Astrocyte of the spinal cord (primary cell): ENCODE data around the gene TIAM1.

Experiments
- DNase-seq: peaks from one replicate; pipeline ENCODE4 v3.0.0; 2011; ENCODE audit warnings: low read depth, low spot score
- H3K4me3 ChIP-seq: 2 replicates; pipeline ENCODE4 v1.5.1; 2011; ENCODE audit warnings: low read depth, mild to moderate bottlenecking, low read length, moderate library complexity
- in situ Hi-C: cut with HindIII; loops from 2 replicates; pipeline ENCODE4 v1.10.0; 2017; ENCODE audit warnings: low sequenced_read_pairs
- TF ChIP-seq, protein P1 (sequence below): IDR thresholded peaks from 2 replicates; pipeline ENCODE4 v1.5.1; 2012; ENCODE audit warnings: low read depth, mild to moderate bottlenecking, low read length, inconsistent platforms

The TIAM1 gene

DNA sequence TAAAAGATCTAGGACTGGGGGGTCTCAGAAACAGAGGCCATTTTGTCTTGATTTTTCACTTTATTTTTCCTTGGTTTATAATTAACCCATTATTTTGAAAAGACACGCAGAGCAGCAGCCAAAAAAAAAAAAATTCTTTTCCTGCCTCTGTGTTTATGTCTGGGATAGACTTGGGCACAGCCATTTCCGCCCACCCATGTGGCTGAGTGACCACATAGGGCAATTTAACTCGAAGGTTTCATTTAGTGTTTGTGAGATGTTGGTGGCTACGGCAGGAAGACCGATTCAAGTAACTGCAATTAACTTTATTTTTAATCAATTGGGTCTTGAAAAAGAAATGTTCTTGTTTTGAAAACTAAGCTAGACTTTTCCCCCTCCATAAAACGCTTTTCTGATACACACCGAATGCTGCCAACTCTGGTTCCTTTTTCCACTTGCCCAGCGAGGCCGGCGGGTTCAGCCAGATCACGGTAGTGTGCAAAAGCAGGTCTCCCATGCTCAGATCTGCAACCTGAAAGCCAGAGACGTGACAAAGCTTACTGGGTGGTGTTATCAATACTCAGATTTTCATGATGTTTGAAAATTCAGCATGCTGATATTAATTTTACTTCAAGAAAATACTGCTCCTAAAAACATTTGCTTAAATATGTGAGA lies 208.4 kb downstream of the TIAM1 start:
- no peak overlapping the region for H3K4me3 ChIP-seq
- in situ Hi-C loops: no loop called here
- no peak for DNase-seq
- TF ChIP-seq, protein P1, sequence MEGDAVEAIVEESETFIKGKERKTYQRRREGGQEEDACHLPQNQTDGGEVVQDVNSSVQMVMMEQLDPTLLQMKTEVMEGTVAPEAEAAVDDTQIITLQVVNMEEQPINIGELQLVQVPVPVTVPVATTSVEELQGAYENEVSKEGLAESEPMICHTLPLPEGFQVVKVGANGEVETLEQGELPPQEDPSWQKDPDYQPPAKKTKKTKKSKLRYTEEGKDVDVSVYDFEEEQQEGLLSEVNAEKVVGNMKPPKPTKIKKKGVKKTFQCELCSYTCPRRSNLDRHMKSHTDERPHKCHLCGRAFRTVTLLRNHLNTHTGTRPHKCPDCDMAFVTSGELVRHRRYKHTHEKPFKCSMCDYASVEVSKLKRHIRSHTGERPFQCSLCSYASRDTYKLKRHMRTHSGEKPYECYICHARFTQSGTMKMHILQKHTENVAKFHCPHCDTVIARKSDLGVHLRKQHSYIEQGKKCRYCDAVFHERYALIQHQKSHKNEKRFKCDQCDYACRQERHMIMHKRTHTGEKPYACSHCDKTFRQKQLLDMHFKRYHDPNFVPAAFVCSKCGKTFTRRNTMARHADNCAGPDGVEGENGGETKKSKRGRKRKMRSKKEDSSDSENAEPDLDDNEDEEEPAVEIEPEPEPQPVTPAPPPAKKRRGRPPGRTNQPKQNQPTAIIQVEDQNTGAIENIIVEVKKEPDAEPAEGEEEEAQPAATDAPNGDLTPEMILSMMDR: no peak

- in situ Hi-C loops: no loop called here
- TF ChIP-seq, protein P1: no peak
- no peak for DNase-seq
- no peak overlapping the region for H3K4me3 ChIP-seq
These were observed 210.7 kb downstream of the TIAM1 start for GRCh38 chr21:31133243-31133830.

GRCh38 chr21:31132574-31133242 lies 211.4 kb downstream of the TIAM1 start:
- TF ChIP-seq, protein P1: no peak
- H3K4me3 ChIP-seq: no peak overlapping the region
- in situ Hi-C loops: no loop called here
- peak; percentile 14 for DNase-seq

GRCh38 chr21:31130821-31131220 lies 213.2 kb downstream of the TIAM1 start:
- no peak for DNase-seq
- no peak overlapping the region for H3K4me3 ChIP-seq
- TF ChIP-seq, protein P1: no peak
- in situ Hi-C loops: no loop called here

DNA sequence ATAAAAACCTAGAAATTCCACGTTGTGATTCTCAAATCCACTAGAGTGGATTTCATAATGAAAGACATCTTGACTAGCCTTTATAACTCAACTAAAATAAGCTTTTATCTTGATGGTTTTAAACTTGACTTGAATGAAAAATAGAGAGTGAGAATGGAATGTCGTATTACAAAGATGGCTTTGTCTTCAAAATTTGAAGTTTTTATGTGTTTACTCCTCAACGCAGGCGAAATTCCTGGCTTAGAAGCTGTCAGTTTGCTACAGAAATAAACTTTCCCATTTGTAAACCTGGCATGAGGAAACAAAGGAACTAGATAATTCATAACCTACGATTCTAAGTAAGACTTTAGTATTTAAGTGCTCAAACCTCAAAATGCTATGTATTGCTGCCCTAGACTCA lies 215.8 kb downstream of the TIAM1 start:
- H3K4me3 ChIP-seq: no peak overlapping the region
- peak; percentile 5 for DNase-seq
- TF ChIP-seq, protein P1: no peak
- in situ Hi-C loops: no loop called here

GRCh38 chr21:31124010-31124409 lies 220.1 kb downstream of the TIAM1 start:
- no peak for DNase-seq
- TF ChIP-seq, protein P1: no peak
- H3K4me3 ChIP-seq: no peak overlapping the region
- in situ Hi-C loops: no loop called here
